Measurements from ENCODE around the gene TMPRSS2. TPM values are rescaled to one million over a fixed set of nuclear protein-coding genes. Genes with fewer than 3 reads are reported as not detected.

TMPRSS2 gene
- total RNA-seq, 4 donors from 2014 or later, result 12.2 to 50.5 (median 29.2) TPM

DNA sequence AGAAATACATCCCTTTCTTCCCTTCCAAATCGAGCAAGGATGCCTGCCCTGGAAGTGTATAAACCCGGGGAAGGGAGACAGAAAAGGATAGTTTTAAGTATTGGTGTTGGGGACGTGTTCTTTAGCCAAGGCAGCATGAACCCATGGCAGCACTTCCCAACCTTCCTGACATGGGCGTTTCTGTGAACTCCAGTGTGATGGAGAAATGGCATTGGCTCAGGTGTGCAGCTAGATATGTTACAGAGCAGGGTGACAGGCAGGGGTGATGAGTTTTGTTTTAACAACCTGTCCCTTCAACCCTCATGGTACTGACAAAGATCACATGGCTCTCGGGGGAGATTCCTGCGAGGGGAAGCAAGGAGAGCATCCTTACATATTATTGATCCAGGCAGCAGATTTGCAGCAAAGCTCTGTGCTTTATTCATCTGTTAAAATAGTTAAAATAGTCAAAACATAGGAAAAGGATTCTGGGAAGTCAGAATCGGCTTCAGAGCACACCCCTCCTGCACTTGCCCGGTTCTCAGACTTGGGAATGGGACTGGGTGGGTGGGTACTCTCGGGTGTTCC is 78.0 kb downstream of the TMPRSS2 start:
- 78 to 79% methylated on average over 9 of the region's 9 CpGs for WGBS, 2 donors
- peaks cover 0 to 11% (median 6%) of the 10 kb centered on the region in 3 donors for H3K9me3 ChIP-seq
- no peak for DNase-seq
- intact Hi-C loops (cut with DNase I), result no loop called here
- H3K4me1 ChIP-seq, result peaks cover 0 to 28% (median 13%) of the 10 kb centered on the region in 3 donors
- no peaks in the 10 kb centered on the region for H3K27me3 ChIP-seq
- H3K36me3 ChIP-seq, result peaks cover 3 to 74% (median 23%) of the 10 kb centered on the region in 3 donors
- no peak overlapping the region for H3K27ac ChIP-seq
- no peak overlapping the region for H3K4me3 ChIP-seq
- TF ChIP-seq, protein P1, sequence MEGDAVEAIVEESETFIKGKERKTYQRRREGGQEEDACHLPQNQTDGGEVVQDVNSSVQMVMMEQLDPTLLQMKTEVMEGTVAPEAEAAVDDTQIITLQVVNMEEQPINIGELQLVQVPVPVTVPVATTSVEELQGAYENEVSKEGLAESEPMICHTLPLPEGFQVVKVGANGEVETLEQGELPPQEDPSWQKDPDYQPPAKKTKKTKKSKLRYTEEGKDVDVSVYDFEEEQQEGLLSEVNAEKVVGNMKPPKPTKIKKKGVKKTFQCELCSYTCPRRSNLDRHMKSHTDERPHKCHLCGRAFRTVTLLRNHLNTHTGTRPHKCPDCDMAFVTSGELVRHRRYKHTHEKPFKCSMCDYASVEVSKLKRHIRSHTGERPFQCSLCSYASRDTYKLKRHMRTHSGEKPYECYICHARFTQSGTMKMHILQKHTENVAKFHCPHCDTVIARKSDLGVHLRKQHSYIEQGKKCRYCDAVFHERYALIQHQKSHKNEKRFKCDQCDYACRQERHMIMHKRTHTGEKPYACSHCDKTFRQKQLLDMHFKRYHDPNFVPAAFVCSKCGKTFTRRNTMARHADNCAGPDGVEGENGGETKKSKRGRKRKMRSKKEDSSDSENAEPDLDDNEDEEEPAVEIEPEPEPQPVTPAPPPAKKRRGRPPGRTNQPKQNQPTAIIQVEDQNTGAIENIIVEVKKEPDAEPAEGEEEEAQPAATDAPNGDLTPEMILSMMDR (IDR thresholded peaks at IDR 0.05), result no peak
- no peak for TF ChIP-seq POLR2A (IDR thresholded peaks at IDR 0.05)

DNA sequence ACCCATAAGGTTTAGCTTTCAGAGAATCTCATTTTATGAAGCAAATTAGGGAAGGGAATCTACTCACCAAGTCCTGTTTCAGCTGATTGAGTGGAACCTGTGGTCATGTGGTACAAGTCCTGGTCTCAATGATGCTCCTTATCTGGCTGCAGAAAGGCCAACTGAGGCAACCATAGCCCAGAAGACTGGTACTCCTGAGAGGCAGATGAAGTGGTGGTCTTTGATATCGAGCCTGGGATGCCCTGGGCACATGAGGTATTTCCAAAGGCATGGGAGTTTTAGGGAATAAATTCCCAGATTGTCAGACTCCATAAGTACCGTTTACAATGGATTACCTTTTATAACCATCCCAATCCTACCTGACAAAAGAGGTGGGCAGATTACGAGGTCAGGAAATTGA is 78.7 kb downstream of the TMPRSS2 start:
- Histone ChIP-seq H3K27me3 (no peaks in the 10 kb centered on the region), H3K36me3 (peaks cover 0 to 67% (median 21%) of the 10 kb centered on the region in 3 donors), H3K9me3 (peaks cover 0 to 5% (median 0%) of the 10 kb centered on the region in 3 donors), H3K4me3 (no peak overlapping the region), H3K4me1 (peaks cover 0 to 28% (median 13%) of the 10 kb centered on the region in 3 donors), H3K27ac (no peak overlapping the region)
- DNase-seq, result no peak
- intact Hi-C loops (cut with DNase I), result no loop called here
- TF ChIP-seq, protein P1 (IDR thresholded peaks at IDR 0.05), result no peak
- TF ChIP-seq POLR2A (IDR thresholded peaks at IDR 0.05), result no peak
- 89 to 97% methylated on average over 3 of the region's 3 CpGs for WGBS, 2 donors

DNA sequence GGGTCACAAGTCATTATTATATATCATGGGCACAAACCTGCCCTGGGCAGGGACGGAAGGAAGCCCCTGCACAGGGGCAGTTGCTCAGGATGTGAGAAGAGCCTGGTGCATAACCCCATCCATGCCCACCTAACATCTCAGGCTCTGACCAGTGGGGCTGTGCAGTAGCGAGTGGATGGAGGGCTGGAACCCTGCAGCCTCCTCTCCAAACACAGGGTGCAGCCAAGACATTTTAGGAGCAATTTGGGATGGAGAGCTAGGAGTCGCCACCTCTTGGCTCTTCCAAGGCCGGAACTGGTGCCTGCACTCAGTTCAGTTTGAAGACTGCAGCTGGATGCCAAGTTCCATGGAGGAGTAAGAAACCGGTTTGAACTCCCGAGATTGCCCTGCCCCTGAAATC is 79.1 kb downstream of the TMPRSS2 start:
- H3K4me1 ChIP-seq, result peaks cover 0 to 28% (median 13%) of the 10 kb centered on the region in 3 donors
- WGBS, 2 donors, result 87% methylated on average over 3 to 6 of the region's 6 CpGs
- no peaks in the 10 kb centered on the region for H3K27me3 ChIP-seq
- no peak overlapping the region for H3K4me3 ChIP-seq
- H3K36me3 ChIP-seq, result peaks cover 0 to 63% (median 21%) of the 10 kb centered on the region in 3 donors
- intact Hi-C loops (cut with DNase I), result no loop called here
- no peak for DNase-seq
- peaks cover 0 to under 1% (median 0%) of the 10 kb centered on the region in 3 donors for H3K9me3 ChIP-seq
- no peak for TF ChIP-seq POLR2A (IDR thresholded peaks at IDR 0.05)
- TF ChIP-seq, protein P1 (IDR thresholded peaks at IDR 0.05), result no peak
- H3K27ac ChIP-seq, result no peak overlapping the region

DNA sequence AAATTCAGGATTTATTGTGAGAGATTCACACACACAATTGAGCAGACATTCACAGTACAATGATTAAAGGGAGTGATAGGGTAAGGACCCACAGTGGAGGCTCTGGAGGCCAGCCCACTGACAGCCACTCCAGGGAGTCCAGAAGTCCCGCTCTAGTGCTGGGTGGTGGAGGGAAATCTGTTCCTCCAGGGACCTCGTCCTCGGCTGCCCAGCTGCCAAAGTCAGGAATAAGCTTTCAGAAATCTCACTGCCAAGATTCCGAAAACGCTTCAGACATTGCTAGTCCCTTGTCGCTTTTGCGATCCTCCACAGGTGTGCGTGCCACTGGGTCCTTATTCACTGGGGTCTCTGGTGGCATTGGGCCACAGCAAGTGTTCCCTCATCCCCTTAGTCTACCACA is 79.6 kb downstream of the TMPRSS2 start:
- Histone ChIP-seq H3K27me3 (no peaks in the 10 kb centered on the region), H3K4me3 (no peak overlapping the region), H3K9me3 (no peaks in the 10 kb centered on the region), H3K36me3 (peaks cover 0 to 57% (median 20%) of the 10 kb centered on the region in 3 donors), H3K4me1 (peaks cover 0 to 28% (median 13%) of the 10 kb centered on the region in 3 donors), H3K27ac (no peak overlapping the region)
- intact Hi-C loops (cut with DNase I), result no loop called here
- TF ChIP-seq POLR2A (IDR thresholded peaks at IDR 0.05), result no peak
- TF ChIP-seq, protein P1 (IDR thresholded peaks at IDR 0.05), result no peak
- no peak for DNase-seq
- WGBS, 2 donors, result 98 to 99% methylated on average over 8 of the region's 8 CpGs

DNA sequence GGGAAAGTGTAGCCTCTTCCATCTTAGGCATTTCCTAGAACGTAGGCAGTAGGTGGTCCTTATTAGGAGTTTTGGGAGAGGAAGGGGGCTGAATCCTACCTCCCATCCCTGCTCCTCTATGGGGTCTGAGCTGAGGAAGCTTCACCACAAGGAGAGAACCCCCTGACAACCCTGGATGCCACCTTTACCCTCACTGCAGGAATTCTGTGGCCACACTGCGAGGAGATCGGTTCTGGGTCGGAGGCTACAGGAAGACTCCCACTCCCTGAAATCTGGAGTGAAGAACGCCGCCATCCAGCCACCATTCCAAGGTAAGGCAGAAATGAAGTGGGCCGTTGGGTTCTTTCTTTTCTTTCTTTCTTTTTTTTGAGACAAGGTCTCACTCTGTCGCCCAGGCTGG is 80.4 kb downstream of the TMPRSS2 start:
- 88 to 91% methylated on average over 7 to 8 of the region's 8 CpGs for WGBS, 2 donors

More for the DNA sequence above, 80.4 kb downstream of the TMPRSS2 start:
- no peak for TF ChIP-seq POLR2A (IDR thresholded peaks at IDR 0.05)
- TF ChIP-seq, protein P1 (IDR thresholded peaks at IDR 0.05), result no peak
- DNase-seq, result no peak
- no peaks in the 10 kb centered on the region for H3K27me3 ChIP-seq
- H3K9me3 ChIP-seq, result no peaks in the 10 kb centered on the region
- intact Hi-C loops (cut with DNase I), result no loop called here
- peak overlapping the region in 1 of 4 donors; percentile 81 for H3K27ac ChIP-seq
- H3K4me3 ChIP-seq, result peak overlapping the region in 1 of 4 donors; percentile 78
- H3K36me3 ChIP-seq, result peaks cover 0 to 50% (median 12%) of the 10 kb centered on the region in 3 donors
- peaks cover 0 to 28% (median 13%) of the 10 kb centered on the region in 3 donors for H3K4me1 ChIP-seq
